DOHH2 (cell line): ENCODE results near the gene PCDHGC5.

ENCODE experiments used
- H3F3A ChIP-seq: fragments of 200-600 bp; sonication (generic), shearing (Covaris generic); 2 replicates; pipeline ENCODE4 v1.6.0; 2016; ENCODE audit warnings: antibody characterized with exemption, mild to moderate bottlenecking; ENCODE audit not compliant: control insufficient read depth, insufficient read depth
- H3K27ac ChIP-seq: fragments of 200-600 bp; sonication (generic); 2 replicates; pipeline ENCODE4 v1.5.1; 2014; ENCODE audit warnings: low read depth, mild to moderate bottlenecking, low read length, moderate library complexity
- H3K27me3 ChIP-seq: fragments of 200-600 bp; sonication (generic); 2 replicates; pipeline ENCODE4 v1.6.1; 2014; ENCODE audit warnings: mild to moderate bottlenecking, low read length, mixed read lengths; ENCODE audit not compliant: control insufficient read depth
- H3K36me3 ChIP-seq: fragments of 200-600 bp; sonication (generic); 2 replicates; pipeline ENCODE4 v1.6.1; 2014; ENCODE audit warnings: mild to moderate bottlenecking, low read length, moderate library complexity, mixed read lengths; ENCODE audit not compliant: control insufficient read depth
- H3K4me1 ChIP-seq: fragments of 200-600 bp; sonication (generic); 2 replicates; pipeline ENCODE4 v1.6.1; 2014; ENCODE audit warnings: mild to moderate bottlenecking, low read length, mixed read lengths; ENCODE audit not compliant: control insufficient read depth
- H3K4me2 ChIP-seq: fragments of 200-600 bp; sonication (generic); 2 replicates; pipeline ENCODE4 v1.6.0; 2014; ENCODE audit warnings: mild to moderate bottlenecking, low read length, moderate library complexity
- H3K4me3 ChIP-seq: fragments of 200-600 bp; sonication (generic); 2 replicates; pipeline ENCODE4 v1.5.1; 2014; ENCODE audit warnings: mild to moderate bottlenecking, low read length, mixed read lengths
- H3K79me2 ChIP-seq: fragments of 200-600 bp; sonication (generic); 2 replicates; pipeline ENCODE4 v1.6.1; 2014; ENCODE audit warnings: mild to moderate bottlenecking, low read length, mixed read lengths; ENCODE audit not compliant: control insufficient read depth
- H3K9me2 ChIP-seq: fragments of 200-600 bp; sonication (generic); replicated peaks from 2 replicates; pipeline ENCODE4 v1.6.1; 2014; ENCODE audit warnings: mild to moderate bottlenecking, low read length, mixed read lengths; ENCODE audit not compliant: control insufficient read depth
- H3K9me3 ChIP-seq: fragments of 200-600 bp; sonication (generic); 2 replicates; pipeline ENCODE4 v1.6.1; 2014; ENCODE audit warnings: antibody characterized with exemption, low read length, mixed read lengths; ENCODE audit not compliant: control insufficient read depth, insufficient read depth
- H4K20me1 ChIP-seq: fragments of 200-600 bp; sonication (generic); 2 replicates; pipeline ENCODE4 v1.6.0; 2014; ENCODE audit warnings: low read depth, mild to moderate bottlenecking, antibody characterized with exemption, low read length, moderate library complexity; ENCODE audit not compliant: control insufficient read depth, insufficient read depth
- CTCF ChIP-seq: fragments of 200-600 bp; sonication (generic); IDR thresholded peaks from one replicate; pipeline ENCODE4 v1.5.1; 2014; ENCODE audit warnings: antibody characterized with exemption, mild to moderate bottlenecking, low read depth, low read length; ENCODE audit not compliant: poor library complexity, severe bottlenecking
- EZH2phosphoT487 ChIP-seq: fragments of 200-600 bp; sonication (generic); IDR thresholded peaks from 2 replicates; pipeline ENCODE4 v1.6.1; 2017; ENCODE audit warnings: borderline replicate concordance, mild to moderate bottlenecking, antibody characterized with exemption, low read length, moderate library complexity, mixed read lengths

Gene PCDHGC5

GRCh38 chr5:141532726-141533125 lies 43.8 kb downstream of the PCDHGC5 start:
- peak overlapping the region; percentile 5; the same call in 1 of the 2 replicates for H3K27ac ChIP-seq
- TF ChIP-seq EZH2phosphoT487, result no peak
- no peak for TF ChIP-seq CTCF

GRCh38 chr5:141533897-141534296 lies 45.0 kb downstream of the PCDHGC5 start:
- TF ChIP-seq CTCF, result no peak
- no peak for TF ChIP-seq EZH2phosphoT487
- Histone ChIP-seq H3K4me2 (no peak overlapping the region), H3K36me3 (peaks cover 62% of the 10 kb centered on the region), H3K4me1 (peaks cover 50% of the 10 kb centered on the region), H3K27ac (no peak overlapping the region), H3K79me2 (peaks cover 6% of the 10 kb centered on the region), H4K20me1 (no peaks in the 10 kb centered on the region), H3F3A (peaks cover 21% of the 10 kb centered on the region), H3K9me3 (no peaks in the 10 kb centered on the region), H3K27me3 (no peaks in the 10 kb centered on the region), H3K9me2 (no peaks in the 10 kb centered on the region), H3K4me3 (no peak overlapping the region)

More at GRCh38 chr5:141532726-141533125, 43.8 kb downstream of the PCDHGC5 start:
- Histone ChIP-seq H3K79me2 (peaks cover 18% of the 10 kb centered on the region), H3K9me3 (no peaks in the 10 kb centered on the region), H4K20me1 (no peaks in the 10 kb centered on the region), H3K4me2 (no peak overlapping the region), H3K9me2 (no peaks in the 10 kb centered on the region), H3F3A (peaks cover 25% of the 10 kb centered on the region), H3K36me3 (peaks cover 73% of the 10 kb centered on the region), H3K4me3 (no peak overlapping the region), H3K4me1 (peaks cover 62% of the 10 kb centered on the region), H3K27me3 (no peaks in the 10 kb centered on the region)

GRCh38 chr5:141534492-141535213 lies 45.8 kb downstream of the PCDHGC5 start:
- Histone ChIP-seq H3K4me1 (peaks cover 43% of the 10 kb centered on the region), H3K27me3 (no peaks in the 10 kb centered on the region), H3K4me3 (no peak overlapping the region), H3K9me2 (no peaks in the 10 kb centered on the region), H3K79me2 (no peaks in the 10 kb centered on the region), H3K36me3 (peaks cover 55% of the 10 kb centered on the region), H4K20me1 (no peaks in the 10 kb centered on the region), H3F3A (peaks cover 14% of the 10 kb centered on the region), H3K27ac (no peak overlapping the region), H3K4me2 (no peak overlapping the region), H3K9me3 (no peaks in the 10 kb centered on the region)
- TF ChIP-seq CTCF, result no peak
- no peak for TF ChIP-seq EZH2phosphoT487
